Choroid plexus epithelial cell (primary cell): ENCODE data around the gene HOXC5.

Experiments used
- DNase-seq: peaks from one replicate; pipeline ENCODE4 v3.0.0-alpha.2; 2010; ENCODE audit warnings: low read depth
- H3K4me3 ChIP-seq: 2 replicates; pipeline ENCODE4 v1.5.1; 2011; ENCODE audit warnings: low read depth, mild to moderate bottlenecking, control low read depth, low read length, moderate library complexity
- CTCF ChIP-seq: conservative IDR thresholded peaks from 2 replicates; pipeline ENCODE4 v1.5.1; 2011; ENCODE audit warnings: low read depth, mild to moderate bottlenecking, control low read depth, inconsistent platforms, low read length, moderate library complexity

Gene HOXC5

DNA sequence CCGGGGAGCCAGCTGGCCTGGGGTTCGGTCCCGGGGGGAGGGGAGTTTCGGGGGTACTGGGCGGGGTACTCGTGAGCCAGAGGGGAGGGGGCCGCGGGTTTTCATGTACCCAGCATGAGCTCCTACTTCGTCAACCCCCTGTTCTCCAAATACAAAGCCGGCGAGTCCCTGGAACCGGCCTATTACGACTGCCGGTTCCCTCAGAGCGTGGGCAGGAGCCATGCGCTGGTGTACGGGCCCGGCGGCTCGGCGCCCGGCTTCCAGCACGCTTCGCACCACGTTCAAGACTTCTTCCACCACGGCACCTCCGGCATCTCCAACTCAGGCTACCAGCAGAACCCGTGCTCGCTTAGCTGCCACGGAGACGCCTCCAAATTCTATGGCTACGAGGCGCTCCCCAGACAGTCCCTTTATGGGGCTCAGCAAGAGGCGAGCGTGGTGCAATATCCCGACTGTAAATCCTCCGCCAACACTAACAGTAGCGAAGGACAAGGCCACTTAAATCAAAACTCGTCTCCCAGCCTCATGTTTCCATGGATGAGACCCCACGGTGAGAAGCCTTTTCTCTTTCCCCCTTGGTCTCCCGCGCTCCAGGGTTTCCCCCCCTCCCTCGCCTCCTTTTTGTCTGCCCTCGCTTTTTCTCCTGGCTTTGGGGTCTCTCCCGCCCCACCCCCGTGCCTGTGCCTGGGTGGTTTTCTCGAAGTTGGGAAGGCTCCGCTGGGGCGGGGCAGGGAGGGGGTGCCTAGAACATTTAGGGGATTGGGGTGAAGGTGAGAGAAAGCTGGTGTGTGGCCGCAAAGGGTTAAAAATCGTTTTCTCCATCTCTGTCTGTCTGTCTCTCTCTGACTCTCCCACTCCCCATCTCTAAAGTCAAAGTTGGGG lies 23.4 kb upstream of the HOXC5 start:
- DNase-seq, result no peak
- no peak overlapping the region for H3K4me3 ChIP-seq
- TF ChIP-seq CTCF, result no peak

DNA sequence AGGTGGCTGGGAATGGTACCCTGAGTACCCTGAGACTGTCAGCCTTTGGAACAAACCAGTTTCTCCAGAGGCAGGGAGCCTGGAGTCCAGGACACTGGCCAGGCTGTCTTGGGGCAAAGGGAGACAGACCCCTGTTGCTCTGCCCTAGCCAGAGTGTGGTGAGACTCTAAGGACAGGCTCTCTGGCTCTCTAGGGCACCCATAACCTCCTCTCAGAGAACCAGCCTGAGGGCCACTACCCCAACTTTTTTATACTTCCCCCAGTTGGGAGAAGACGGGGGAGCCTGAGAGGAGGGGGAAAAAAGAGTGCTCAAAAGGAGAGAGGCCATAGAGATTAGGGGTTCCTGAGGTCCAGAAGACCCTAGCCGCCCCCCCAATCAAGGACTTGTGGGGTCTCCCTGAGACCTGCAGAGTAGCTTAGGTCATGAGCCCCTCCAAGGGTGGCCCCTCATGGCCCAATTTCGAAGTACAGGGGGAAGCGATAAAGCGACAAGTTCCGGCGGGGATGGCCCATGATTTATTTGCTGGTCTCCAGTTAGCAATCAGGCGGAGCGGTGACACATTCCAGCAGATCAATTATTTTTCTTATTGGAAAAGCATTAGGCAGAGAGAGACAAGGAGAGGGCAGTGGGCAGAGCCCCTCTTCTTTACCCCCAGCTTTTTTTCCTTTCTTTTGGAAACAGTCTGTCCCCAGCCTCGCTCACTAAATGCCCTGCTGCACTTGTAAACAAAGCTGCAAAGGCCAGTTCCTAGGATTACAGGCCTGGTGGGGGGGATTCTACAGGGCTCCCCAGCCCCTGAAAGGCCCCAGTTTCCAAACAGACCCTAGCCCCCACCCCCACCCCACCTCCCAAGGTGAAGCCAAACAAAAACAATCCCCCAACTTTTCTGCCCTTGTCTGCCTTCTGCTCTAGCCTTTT lies 22.5 kb upstream of the HOXC5 start:
- H3K4me3 ChIP-seq, result no peak overlapping the region
- no peak for DNase-seq
- no peak for TF ChIP-seq CTCF

DNA sequence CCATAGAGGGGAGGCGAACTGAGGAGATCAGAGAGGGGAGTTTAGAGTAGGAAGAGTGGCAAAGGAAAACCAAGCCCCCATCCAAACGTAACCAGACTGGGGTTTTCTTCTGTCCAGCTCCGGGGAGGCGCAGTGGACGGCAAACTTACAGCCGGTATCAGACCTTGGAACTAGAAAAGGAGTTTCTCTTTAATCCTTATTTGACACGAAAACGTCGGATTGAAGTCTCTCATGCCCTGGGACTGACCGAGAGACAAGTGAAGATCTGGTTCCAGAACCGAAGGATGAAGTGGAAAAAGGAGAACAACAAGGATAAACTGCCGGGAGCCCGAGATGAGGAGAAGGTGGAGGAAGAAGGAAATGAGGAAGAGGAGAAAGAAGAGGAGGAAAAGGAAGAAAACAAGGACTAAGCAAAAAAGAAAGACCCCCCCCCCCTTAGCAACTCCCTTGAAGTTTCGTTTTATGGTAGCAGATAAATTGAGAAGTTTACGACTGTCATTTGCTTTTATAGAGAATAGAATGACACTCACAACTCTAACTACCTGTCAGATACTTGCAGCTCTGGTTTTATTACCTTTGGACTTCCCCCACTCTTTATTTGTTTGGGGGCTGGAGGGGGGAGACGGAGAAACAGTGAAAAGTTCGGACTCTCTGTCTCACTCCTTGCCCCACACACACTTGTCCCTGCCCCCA lies 21.7 kb upstream of the HOXC5 start:
- no peak overlapping the region for H3K4me3 ChIP-seq
- TF ChIP-seq CTCF, result no peak
- DNase-seq, result no peak

DNA sequence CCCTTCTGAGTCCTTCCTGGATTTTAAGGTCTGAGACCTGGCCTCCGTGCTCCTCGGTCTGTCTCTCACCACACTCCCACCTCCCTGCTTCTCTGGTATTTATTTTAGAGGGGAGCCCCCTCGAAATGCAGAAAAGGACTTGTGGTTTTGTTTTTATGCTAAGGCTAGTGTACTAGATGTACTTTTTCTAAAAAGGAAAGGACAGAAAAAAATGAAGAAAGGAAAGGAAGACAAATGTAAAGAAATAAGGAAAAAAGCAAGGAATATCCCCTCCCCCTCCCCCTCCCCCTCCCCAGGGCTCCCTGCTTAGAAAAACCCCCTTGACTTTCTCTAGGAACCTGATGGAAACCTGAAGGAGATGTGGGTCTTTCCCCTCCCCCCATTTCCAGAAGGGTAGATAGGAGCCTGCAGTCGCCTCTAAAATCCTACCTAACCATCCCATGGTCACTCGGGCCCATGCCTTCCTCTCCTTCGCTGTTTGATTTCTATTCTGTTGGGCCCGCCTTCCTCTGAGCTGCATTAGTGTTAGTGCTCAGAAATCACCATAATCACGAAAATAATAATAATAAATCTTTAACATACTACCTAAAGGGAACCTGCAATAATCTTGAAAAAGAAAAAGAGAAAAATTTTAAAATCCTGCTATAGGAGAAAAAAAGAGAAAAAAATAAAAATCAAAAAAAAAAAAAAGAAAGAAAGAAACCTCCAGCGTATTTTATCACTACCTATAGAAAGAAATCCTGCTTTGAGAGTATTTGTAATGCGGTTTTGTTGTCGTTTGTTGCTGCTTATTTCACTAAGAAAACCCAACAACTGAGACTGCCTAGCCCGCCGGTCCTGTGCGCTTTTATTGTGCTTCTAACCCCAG lies 21.0 kb upstream of the HOXC5 start:
- no peak for DNase-seq
- no peak overlapping the region for H3K4me3 ChIP-seq
- no peak for TF ChIP-seq CTCF

DNA sequence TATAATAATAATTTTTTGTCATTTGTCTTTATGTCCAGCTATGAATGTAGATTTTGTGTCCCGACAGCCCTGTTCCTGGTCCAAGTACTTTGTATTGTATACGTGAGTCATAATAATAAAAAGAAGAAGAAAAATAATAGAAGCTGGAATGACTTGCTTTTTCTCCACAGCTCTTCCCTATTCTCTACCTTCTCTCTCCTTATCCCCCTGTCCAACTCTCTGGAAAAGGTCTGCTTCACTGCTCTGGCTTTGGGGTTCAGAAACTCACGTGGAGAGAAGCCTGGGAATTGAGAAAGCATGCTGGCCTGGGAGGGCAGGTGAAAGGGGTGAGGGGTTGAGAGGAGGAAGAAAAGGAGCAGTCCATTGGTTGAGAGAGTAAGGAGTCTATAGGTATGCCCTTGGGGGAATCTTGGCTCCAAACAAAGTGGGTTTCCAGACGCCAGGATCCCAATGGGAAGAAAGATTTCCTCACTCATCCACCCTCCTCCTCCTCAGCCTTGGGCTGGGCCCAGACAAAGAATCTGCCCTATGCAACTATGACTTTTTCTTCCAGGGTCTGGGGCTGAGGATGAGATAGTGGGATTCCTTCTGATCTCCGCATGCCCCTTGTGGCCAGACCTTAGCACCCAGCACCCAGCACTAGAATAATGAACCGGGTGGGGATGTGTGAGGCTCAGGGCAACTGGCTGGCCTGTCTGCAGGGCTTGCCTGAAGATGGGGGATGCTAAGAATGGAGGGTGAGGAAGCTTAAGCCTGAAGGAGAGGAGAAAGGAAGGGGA lies 20.0 kb upstream of the HOXC5 start:
- H3K4me3 ChIP-seq, result no peak overlapping the region
- no peak for DNase-seq
- no peak for TF ChIP-seq CTCF
